ENCODE data around the gene PAM. TPM values are rescaled to one million over a fixed set of nuclear protein-coding genes. Genes with fewer than 3 reads are reported as not detected.

Gene PAM
- total and polyA plus RNA-seq, 2 of the 8 experiments (the other 6 are each of a cell fraction or from before 2014, with no cell fraction given) = 30.4 to 67.8 TPM

DNA sequence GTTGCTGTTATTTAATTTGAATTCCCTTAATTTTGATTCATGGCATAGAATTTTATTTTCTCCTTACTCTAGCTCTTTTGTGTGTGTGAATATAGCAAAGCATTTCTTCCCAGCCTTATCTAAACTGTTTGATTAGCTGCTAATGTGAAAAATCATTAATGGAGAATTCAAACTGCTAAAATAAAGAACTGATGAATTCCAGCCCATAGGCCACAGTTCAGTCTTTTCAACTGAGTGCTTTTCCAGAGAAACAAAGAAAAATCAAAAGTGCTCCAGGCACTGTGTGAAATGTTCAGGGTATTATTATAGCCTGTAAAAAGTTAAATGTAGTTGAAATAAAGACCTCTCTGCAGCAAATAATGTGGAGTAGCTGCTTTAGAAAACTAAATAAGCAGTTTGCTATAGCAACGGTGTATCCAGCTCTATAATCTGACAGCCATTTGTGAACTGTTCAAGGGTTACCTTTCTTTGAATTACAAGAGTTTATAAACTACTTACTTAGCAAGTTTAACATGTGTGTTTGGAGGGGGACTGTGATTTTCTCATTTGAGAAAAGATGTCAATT is 241.0 kb downstream of the PAM start (continued):
- no peak for TF ChIP-seq E2F6 (IDR thresholded peaks at IDR 0.05)
- no peak for TF ChIP-seq NANOG (IDR thresholded peaks at IDR 0.05; ENCODE audit: insufficient read depth, low read depth, low read length, poor library complexity, severe bottlenecking)
- TF ChIP-seq HDAC2 (IDR thresholded peaks at IDR 0.05; ENCODE audit: borderline replicate concordance in 1 of 2, low read depth in 2 of 2, low read length in 2 of 2) = no peak
- TF ChIP-seq CREB1 (IDR thresholded peaks at IDR 0.05) = no peak

Data from H1 (cell line).